Kidney (tissue), 14 donors: ENCODE data around the gene INPP4A. TPM values are rescaled to one million over a fixed set of nuclear protein-coding genes. Genes with fewer than 3 reads are reported as not detected.

Source experiments
- DNase-seq, 5 donors: peaks; one replicate each; pipeline ENCODE4 v3.0.0-alpha.2; 2013 to 2020
- FAIRE-seq: peaks from 2 replicates; lab custom pipeline; 2012; peaks lifted over from hg19 to GRCh38; lab: Jason Lieb, UNC
- H3K27ac ChIP-seq, 2 donors: one replicate each; pipeline ENCODE4 v1.7.0; 2013; ENCODE audit warnings: low read depth in 2 of 2, low read length in 2 of 2, inconsistent platforms in 1 of 2
- H3K27me3 ChIP-seq: one replicate; pipeline ENCODE4 v1.7.1; 2013; ENCODE audit warnings: low read length, inconsistent platforms; ENCODE audit not compliant: control insufficient read depth, insufficient read depth
- H3K36me3 ChIP-seq, 3 donors: one replicate each; pipeline versions ENCODE4 v1.7.0 to v1.7.1; 2013; ENCODE audit warnings: low read length in 3 of 3, control low read depth in 1 of 3, inconsistent platforms in 1 of 3; ENCODE audit not compliant: insufficient read depth in 3 of 3, control insufficient read depth in 2 of 3
- H3K4me1 ChIP-seq, 3 donors: one replicate each; pipeline versions ENCODE4 v1.7.0 to v1.7.1; 2013; ENCODE audit warnings: low read length in 3 of 3, inconsistent platforms in 1 of 3, low read depth in 1 of 3; ENCODE audit not compliant: control insufficient read depth in 2 of 3, insufficient read depth in 2 of 3
- H3K4me3 ChIP-seq, 3 donors: one replicate each; pipeline versions ENCODE4 v1.7.0 to v1.8.1; 2013; ENCODE audit warnings: low read length in 3 of 3, control low read depth in 1 of 3, inconsistent platforms in 1 of 3
- H3K9ac ChIP-seq, 3 donors: one replicate each; pipeline versions ENCODE4 v1.7.0 to v1.7.1; 2013; ENCODE audit warnings: low read length in 3 of 3, control low read depth in 1 of 3, inconsistent platforms in 1 of 3
- H3K9me3 ChIP-seq, 3 donors: one replicate each; pipeline versions ENCODE4 v1.7.0 to v1.7.1; 2013; ENCODE audit warnings: low read length in 3 of 3, control low read depth in 1 of 3, inconsistent platforms in 1 of 3; ENCODE audit not compliant: control insufficient read depth in 2 of 3, insufficient read depth in 1 of 3
- intact Hi-C: fragments of 100-400 bp; cut with DNase I; formaldehyde crosslinking; loops from one replicate; pipeline ENCODE4 v1.11.1; 2022
- polyA plus RNA-seq: library from polyadenylated mRNA; stranded (reverse); fragments of 350-450 nt; fragmentation: Illumina TruSeq; extraction: RNeasy Lipid Tissue Mini Kit (QIAGEN cat#74804); gene quantifications from one replicate; pipeline ENCODE4 v1.2.3, GENCODE V29; 2014; ENCODE audit warnings: low read depth, low replicate concordance; ENCODE audit not compliant: insufficient read depth
- total RNA-seq: library from RNA; stranded (reverse); fragmentation: NEBNext Ultra II Directional; extraction: Animal tissue kit (Norgen Biotek cat#: 25700); gene quantifications from one replicate; pipeline ENCODE4 v1.2.1, GENCODE V29; 2021
- TF ChIP-seq, protein P1 (sequence below): IDR thresholded peaks from 3 replicates; pipeline ENCODE4 v1.5.1; 2012; ENCODE audit warnings: mild to moderate bottlenecking, moderate library complexity, borderline replicate concordance; ENCODE audit not compliant: insufficient read depth; ENCODE audit errors: extremely low read depth
- donor health status: control.
- donor health status: control.
- donor health status: control.
- donor health status: control.
- donor health status: control.
- donor health status: DM: yes; HTN: yes; CAD: no.
- donor health status: Normal renal cell carcinoma (clear cell type).

Gene INPP4A
- total and polyA plus RNA-seq, 2 donors from 2014 or later, result 4.1 to 27.9 TPM

DNA sequence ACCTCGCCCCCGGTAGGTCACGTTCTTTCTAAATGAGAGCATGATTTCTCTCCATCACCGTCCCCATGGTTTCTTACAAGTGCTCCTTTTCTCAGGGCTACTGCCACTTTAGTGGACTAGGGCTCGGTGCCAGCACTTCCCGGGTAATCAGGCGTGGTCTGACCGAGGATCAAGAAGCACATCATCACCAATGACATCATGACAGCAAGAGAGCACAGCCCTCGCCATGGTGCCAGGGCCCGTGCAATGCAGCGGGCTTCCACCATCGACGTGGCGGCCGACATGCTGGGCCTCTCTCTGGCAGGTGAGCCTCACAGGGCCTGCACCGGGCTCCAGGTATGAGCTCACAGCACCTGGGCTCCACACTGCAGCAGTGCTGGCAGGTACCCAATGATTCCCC, 75.2 kb downstream of the INPP4A start:
- DNase-seq (no peak), FAIRE-seq (no peak)
- Histone ChIP-seq H3K9me3 (no peaks in the 10 kb centered on the region), H3K27ac (no peak overlapping the region), H3K4me1 (no peaks in the 10 kb centered on the region), H3K4me3 (no peak overlapping the region), H3K9ac (no peak overlapping the region), H3K36me3 (no peaks in the 10 kb centered on the region), H3K27me3 (no peaks in the 10 kb centered on the region)
- intact Hi-C loops, result loop anchor here (10.0 kb wide), 1 partner anchor 105 kb away; no protein-coding TSS in a partner anchor
- TF ChIP-seq, protein P1, sequence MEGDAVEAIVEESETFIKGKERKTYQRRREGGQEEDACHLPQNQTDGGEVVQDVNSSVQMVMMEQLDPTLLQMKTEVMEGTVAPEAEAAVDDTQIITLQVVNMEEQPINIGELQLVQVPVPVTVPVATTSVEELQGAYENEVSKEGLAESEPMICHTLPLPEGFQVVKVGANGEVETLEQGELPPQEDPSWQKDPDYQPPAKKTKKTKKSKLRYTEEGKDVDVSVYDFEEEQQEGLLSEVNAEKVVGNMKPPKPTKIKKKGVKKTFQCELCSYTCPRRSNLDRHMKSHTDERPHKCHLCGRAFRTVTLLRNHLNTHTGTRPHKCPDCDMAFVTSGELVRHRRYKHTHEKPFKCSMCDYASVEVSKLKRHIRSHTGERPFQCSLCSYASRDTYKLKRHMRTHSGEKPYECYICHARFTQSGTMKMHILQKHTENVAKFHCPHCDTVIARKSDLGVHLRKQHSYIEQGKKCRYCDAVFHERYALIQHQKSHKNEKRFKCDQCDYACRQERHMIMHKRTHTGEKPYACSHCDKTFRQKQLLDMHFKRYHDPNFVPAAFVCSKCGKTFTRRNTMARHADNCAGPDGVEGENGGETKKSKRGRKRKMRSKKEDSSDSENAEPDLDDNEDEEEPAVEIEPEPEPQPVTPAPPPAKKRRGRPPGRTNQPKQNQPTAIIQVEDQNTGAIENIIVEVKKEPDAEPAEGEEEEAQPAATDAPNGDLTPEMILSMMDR, result no peak

DNA sequence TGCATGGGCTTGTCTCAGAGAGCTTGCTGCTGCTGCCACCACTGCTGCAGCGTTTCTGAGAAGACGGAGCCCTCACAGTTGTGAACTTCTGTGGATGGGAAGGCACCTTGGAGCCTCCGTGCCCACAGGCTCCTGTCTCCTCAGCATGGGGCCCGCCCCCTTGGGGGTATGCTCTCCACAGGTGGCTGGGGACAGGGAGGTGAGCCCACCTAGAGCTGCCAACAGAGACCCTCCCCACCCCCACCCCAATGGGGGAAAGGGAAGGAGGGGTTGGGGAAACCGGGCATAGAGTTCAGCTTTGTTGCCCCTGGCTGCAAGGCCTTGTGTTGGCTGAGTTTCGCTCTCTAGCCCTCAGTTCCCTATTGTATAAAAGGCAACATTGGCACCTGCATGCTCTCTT, 76.1 kb downstream of the INPP4A start:
- no peak for DNase-seq
- H3K27ac ChIP-seq, result no peak overlapping the region
- FAIRE-seq, result no peak

DNA sequence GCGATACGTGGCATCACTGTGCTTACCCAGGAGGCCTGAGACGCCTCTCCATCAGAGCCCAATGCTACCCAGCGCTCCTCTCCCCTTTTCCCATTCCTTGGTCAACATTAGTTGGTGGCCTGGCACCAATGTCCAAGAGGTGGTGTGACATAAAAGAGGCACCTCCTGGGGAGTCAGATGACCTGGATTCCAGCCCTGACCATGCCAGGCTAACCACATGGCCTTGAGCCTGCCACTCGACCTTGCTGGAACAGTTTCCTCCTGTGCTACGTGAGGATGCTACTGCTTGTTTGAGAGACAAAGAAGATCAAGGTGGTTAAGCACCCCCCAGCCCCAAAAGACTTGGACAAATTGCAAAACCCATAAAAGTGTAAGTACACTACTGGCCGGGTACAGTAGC, 76.6 kb downstream of the INPP4A start:
- Histone ChIP-seq H3K27ac (no peak overlapping the region), H3K36me3 (no peaks in the 10 kb centered on the region), H3K27me3 (no peaks in the 10 kb centered on the region), H3K9me3 (no peaks in the 10 kb centered on the region), H3K4me3 (no peak overlapping the region), H3K4me1 (no peaks in the 10 kb centered on the region), H3K9ac (no peak overlapping the region)
- FAIRE-seq (no peak), DNase-seq (no peak)
- TF ChIP-seq, protein P1, result no peak
- intact Hi-C loops, result no loop called here

More for the DNA sequence above, 76.1 kb downstream of the INPP4A start:
- H3K27me3 ChIP-seq, result no peaks in the 10 kb centered on the region
- no peaks in the 10 kb centered on the region for H3K4me1 ChIP-seq
- no peaks in the 10 kb centered on the region for H3K9me3 ChIP-seq
- H3K4me3 ChIP-seq, result no peak overlapping the region
- TF ChIP-seq, protein P1, result no peak
- intact Hi-C loops, result no loop called here
- no peaks in the 10 kb centered on the region for H3K36me3 ChIP-seq
- no peak overlapping the region for H3K9ac ChIP-seq

DNA sequence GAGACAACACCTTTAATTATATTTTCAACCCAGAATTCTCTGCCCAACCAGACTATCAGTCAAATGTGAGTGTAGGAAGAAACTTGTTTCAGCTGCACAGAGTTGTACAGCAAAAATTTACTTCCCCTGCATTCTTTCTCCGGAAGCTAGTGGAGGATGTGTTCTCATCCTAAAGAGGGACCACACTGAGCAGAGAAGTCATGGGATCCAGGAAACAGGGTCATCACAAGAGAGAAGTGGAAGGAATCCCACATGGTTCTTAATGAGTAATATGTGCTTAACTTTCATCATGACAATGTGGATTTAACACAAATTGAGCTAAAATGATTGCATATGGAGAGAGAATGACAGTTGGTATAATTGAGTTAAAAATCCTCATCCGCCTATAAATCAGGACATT, 78.2 kb downstream of the INPP4A start:
- Histone ChIP-seq H3K27ac (no peak overlapping the region), H3K27me3 (no peaks in the 10 kb centered on the region), H3K4me1 (no peaks in the 10 kb centered on the region), H3K36me3 (no peaks in the 10 kb centered on the region), H3K9me3 (no peaks in the 10 kb centered on the region), H3K4me3 (no peak overlapping the region), H3K9ac (no peak overlapping the region)
- no peak for FAIRE-seq
- DNase-seq, result no peak
- TF ChIP-seq, protein P1, result no peak
- intact Hi-C loops, result no loop called here
